Activated effector memory CD4-positive, alpha-beta T cell treated with anti-CD3 and anti-CD28 coated beads, Interleukin-2, amount 50 U/mL, for 16 hours (primary cell): ENCODE data around the gene MAD1L1.

Source experiments
- DNase-seq: peaks from one replicate; pipeline ENCODE4 v3.0.0-alpha.2; 2020

The MAD1L1 gene

DNA sequence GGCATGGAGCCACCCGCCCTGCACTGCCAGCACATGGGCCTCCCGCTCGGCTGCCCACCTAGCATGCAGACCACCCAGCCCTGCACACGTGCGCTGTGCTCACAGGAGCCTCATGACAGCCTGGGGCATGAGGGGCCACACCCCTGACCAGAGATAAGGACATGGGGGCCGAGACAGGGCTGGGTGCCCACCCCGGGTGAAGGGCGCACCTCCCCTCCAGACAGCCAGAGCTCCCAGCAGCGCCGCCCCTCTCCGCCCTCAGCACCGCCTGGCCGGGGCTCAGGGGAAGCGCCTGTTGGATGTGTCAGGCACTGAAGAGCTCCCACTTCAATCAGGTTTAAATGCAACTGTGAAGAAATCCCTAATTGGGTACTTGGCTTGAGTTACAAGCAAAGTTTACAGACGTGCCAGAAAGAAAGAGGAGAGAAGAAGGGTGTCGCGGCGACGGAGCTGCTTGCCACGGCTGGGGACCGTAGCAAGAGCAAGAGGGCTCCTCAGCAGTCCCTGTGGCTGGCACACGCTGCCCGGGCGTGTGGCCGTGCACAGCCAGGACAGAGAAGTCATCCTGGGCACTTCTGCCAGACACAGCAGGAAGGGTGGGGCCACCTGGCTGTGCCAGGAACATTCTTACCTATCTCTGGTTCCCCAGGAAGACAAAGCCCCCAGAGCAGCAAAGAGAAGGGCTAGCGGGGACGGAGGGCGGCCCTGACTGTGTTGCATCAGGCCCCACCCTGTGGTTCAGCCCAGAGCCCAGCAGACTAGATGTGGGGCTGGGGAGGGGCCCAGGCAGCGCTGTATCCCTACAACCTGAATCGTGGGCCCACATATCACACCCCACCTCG is 315.3 kb downstream of the MAD1L1 start:
- DNase-seq = no peak

DNA sequence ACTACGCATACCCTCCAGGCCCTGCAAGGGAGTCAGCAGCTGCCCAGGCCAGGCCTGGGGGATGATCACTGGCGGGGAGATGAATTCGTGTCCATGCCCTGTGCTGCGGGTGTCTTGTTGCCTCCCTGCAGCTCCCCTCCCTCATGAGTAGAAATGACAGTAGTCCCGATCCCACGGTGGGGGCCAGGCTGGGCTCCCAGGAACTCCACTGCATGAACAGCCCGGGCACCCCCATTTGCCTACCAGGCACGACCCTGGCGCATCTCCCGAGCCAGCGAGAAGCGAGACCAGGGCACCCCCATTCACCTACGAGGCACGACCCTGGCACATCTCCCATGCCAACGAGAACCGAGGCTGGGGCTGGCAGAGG is 316.2 kb downstream of the MAD1L1 start:
- DNase-seq = no peak

- DNase-seq = no peak
Measured at GRCh38 chr7:1915956-1916600, 316.7 kb downstream of the MAD1L1 start.

DNA sequence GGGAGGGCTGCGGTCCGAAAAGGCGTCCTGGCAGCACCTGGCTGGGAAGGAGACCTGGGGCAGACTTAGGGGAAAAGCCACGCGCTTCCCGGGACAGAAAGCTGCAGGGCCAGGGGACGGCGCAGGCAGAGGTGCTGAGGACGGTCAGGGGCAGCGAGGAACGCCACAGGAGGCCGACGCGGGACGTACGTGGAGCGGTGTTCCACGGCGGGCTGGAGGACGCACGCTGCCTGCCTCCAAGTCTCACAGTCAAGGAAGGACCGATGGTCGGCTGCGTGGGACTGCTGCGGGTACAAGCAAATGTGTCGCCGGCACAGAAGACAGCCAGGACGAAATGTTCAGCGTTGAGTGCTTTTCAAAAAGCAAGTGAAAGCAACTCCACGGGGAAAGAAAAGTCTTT is 317.4 kb downstream of the MAD1L1 start:
- no peak for DNase-seq

DNA sequence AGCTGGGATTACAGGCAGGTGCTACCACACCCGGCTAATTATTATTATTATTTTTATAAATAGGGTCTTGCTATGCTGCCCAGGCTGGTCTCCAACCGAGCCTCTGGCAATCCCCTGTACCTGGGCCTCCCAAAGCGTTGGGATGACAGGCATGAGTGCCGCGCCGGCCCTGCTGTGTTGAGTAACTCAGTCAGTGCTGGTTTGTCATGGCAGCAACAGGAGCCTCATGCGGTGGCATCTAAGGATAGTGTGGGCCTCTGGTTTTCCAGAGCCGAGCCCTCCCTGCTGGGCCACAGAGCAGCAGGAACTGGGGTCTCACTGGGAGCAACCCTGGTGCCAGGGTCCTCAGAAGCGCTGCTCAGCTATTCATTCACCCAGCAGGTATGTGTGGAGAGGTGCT is 318.0 kb downstream of the MAD1L1 start:
- no peak for DNase-seq

DNA sequence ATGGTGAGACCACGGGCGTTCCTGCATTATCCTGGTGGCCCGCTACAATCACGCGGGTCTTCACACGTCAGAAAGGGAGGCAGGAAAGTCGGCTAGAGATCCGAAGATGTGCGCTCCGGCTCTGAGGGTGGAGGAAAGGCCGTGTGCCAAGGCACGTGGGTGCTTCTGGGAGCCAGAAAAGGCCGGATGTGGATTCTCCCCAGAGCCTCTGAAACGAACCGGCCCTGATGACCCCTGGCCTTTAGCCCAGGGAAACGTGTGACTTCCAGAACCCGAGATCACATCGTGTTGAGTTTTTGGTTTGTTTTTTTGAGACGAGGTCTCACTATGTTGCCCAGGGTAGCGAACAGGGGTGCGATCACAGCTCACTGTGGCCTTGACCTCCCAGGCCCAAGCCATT is 318.4 kb downstream of the MAD1L1 start:
- DNase-seq = no peak

DNA sequence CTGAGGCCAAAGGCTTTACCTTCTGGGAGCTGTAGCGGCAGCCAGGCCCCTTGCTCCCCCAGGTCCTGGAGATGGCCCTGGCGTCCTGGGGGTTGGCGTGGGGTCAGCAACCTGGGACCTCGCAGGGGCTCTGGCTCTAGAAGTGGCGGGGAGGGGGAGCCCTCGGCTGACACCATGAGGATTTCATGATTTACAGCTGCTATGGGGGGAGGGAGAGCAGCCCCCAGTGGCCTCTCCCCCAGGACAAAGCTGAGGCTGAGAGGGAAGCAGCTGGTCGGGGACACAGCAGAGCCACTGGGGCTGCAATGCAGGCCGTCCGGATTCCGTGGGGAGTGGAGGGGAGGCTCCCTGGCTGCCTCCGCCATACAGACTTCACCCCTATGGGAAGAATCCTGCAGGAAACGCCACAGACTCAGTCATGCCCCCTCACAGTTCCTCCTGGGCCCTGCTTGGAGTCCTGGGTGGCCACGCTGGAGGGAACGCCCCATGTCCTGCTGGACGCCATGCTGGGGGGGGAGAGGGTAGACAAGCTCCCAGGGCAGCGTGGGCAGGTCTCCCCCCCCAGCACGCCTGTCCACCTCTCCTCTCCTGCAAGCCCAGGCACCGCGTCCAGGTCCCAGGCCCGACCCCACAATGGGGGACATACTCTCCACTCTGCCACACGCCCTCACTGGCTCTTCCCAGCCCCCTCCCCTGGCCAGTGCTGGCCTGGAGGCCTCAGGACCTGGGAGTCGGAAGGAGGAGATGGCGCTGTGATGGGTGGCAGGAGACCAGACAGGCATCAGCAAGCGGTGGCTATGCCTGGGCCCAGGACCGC is 319.1 kb downstream of the MAD1L1 start:
- DNase-seq = no peak

GRCh38 chr7:1912593-1913465 is 319.9 kb downstream of the MAD1L1 start:
- DNase-seq = no peak

DNA sequence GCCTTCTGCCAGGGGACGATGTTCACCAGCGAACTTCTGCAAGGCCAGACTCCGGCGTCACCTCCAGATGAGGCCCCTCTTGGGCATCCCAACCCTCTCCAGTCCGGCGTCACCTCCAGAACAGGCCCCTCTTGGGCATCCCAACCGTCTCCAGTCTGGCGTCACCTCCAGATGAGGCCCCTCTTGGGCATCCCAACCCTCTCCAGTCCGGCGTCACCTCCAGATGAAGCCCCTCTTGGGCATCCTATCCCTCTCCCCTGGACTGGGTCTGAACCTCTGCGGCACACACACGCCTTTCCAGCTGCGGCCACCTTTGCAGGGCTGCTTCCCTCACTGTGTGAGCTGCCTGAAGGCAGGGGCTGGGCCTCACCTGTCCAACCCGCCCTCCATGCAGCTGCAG is 321.2 kb downstream of the MAD1L1 start:
- no peak for DNase-seq

- no peak for DNase-seq
Measured at GRCh38 chr7:1910827-1911226, 321.9 kb downstream of the MAD1L1 start.

DNA sequence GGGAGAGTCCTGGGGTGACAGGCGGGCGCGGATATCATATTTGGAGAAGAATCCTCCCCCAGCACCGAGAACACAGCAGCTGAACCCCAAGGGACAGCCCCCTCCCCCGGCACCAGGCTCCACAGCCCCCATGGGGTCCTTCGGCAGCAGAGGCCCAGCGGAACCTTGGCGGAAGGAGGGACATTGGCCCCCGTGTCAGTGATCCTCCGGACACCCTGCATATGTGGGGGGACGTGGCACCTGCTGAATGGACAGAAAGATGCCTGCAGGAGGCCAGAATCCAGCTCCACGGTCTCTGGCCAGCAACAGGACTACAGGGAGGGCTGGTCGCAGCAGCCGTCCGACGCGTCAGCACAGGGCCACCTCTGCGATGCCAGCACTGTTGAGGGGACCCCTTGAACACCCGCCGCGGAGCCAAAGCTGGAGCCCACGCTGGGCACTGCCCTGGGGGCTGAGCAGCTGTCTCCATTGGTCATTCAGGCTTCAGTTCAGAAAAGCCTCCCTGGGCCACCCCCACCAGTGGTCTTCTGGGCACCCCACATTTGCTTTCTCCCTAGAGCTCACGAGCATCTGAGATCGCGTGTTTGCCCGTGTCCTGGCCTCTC is 322.6 kb downstream of the MAD1L1 start:
- DNase-seq = no peak

- no peak for DNase-seq
Measured at GRCh38 chr7:1909476-1909875, 323.3 kb downstream of the MAD1L1 start.

DNA sequence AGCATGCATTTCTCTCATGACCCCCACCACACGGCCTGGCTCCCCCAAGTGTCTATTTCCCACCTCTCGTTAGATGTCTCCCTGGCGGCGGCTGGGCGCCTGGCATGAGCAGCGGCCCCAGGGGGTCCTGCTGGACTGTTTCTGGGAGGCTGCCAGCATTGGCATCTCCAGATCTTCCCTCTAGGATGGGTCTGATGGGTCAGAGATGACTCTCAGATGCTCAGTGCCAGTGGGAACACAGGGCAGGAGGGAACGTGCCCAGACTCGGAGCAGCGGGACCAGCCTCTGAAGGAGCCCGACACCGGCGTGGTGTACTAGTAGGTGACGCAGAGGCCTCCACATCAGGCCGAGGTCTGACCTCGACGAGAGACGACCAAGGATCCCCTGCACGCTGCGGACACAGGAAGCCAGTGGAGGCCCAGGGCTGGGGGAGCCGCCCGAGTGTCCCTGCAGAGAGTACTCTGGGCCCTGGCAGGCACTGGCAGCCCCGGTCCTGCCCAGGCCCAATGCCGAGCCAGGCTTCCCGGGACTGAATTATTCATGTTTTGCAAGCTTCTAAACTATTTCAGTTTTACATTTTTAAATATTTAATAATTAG is 323.8 kb downstream of the MAD1L1 start:
- no peak for DNase-seq

DNA sequence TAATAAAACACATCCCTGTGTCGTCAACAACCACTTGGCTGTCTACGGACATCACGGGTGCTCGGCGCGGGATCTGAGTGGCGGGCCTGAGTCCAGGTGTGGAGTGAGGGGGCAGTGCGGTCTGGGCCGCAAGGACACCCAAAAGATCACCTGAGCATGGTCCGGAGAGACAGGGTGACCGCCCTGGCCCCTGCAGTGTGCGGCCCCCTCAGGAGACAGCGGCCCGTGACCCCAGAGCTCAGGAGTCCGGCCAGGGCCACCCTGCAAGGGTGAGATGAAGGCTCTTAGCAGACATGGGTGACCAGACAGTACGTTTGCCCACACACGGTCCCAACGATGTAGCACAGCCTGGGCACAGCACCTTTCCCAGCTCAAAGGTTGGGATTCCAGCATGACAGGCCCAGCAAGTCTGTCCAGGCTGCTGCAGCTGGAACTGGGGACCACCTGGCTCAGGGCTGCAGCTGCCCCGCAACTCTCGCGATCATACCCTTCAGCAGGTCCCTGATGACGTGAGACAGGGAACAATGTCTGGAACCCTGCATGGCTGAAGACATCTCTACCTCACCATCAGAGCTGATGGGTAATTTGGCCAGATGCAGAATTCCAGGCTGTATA is 324.9 kb downstream of the MAD1L1 start:
- no peak for DNase-seq

GRCh38 chr7:1906988-1907745 is 325.6 kb downstream of the MAD1L1 start:
- no peak for DNase-seq

GRCh38 chr7:1906087-1906830 is 326.5 kb downstream of the MAD1L1 start:
- DNase-seq = no peak

- DNase-seq = no peak
Measured at GRCh38 chr7:1902231-1902855, 330.4 kb downstream of the MAD1L1 start.

DNA sequence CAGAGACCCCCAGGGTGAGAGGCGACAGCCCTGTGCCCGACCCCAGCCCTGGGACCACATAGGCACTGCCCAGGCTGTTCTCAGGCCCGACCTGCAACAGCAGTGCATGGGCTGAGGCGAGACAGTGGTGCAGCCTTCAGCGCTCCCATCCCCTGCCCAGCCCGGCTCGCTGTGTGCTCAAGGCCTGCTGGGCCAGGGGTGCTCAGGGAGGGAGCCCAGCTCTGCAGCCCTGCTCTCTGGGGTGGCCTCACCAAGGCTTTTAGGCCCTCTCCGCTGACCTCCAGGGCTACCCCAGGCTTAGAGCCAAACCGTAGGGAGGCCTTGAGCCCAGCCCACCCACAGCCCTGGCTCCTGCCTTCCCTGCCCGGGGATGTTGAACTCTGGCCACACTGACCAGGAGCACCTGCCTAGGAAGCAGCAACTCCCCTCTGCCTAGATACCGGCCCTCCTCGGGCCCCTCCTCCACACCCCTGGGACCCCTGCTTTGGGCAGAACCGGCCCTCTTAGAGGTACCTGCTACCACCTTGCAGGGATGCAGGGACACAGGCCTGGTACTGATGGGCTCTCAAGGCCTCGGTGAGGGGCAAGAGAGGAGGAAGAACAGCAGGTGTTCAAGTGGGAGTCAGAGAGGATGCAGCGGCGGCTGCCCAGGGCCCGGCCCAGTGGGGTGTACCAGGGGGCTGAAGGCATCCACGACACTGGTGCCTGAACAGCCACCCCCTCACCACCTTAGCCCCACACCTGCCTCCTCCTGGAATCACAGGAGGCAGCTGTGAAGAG is 331.1 kb downstream of the MAD1L1 start:
- DNase-seq = no peak

DNA sequence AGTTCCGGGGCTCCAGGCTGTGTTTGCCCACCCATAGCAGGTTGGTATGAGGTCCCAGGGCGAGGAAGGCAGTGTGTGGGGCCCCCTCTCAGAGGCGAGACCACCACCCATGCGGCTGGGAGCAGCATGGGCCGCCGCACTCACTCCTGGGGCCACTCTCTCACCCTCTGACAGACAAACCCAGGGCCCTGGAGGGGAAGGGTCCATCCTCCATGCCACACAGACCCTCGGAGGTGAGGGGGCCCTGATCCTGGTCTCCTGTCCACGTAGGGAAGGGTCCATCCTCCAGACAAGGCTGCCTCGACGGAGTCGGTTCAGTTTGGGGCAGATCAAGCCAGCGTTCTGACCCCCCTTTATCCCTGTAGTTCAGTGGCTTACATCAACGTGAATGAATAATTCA is 331.9 kb downstream of the MAD1L1 start:
- no peak for DNase-seq
